ENCODE data around the gene BANP. TPM values are rescaled to one million over a fixed set of nuclear protein-coding genes. Genes with fewer than 3 reads are reported as not detected.
"Not testable (repeated sequence)": the region's sequence is repeated elsewhere in the genome, so short reads cannot be mapped to it uniquely, and the experiment has no call there.

The BANP gene, protein sequence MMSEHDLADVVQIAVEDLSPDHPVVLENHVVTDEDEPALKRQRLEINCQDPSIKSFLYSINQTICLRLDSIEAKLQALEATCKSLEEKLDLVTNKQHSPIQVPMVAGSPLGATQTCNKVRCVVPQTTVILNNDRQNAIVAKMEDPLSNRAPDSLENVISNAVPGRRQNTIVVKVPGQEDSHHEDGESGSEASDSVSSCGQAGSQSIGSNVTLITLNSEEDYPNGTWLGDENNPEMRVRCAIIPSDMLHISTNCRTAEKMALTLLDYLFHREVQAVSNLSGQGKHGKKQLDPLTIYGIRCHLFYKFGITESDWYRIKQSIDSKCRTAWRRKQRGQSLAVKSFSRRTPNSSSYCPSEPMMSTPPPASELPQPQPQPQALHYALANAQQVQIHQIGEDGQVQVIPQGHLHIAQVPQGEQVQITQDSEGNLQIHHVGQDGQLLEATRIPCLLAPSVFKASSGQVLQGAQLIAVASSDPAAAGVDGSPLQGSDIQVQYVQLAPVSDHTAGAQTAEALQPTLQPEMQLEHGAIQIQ
- total RNA-seq, result 10 to 100 TPM; 13.9 to 16.7 TPM
- long read RNA-seq, partial matches to known transcripts, result 0 of 15 reads
- long read RNA-seq, other reads (novel, unspliced or antisense), result 11 of 15 reads

DNA sequence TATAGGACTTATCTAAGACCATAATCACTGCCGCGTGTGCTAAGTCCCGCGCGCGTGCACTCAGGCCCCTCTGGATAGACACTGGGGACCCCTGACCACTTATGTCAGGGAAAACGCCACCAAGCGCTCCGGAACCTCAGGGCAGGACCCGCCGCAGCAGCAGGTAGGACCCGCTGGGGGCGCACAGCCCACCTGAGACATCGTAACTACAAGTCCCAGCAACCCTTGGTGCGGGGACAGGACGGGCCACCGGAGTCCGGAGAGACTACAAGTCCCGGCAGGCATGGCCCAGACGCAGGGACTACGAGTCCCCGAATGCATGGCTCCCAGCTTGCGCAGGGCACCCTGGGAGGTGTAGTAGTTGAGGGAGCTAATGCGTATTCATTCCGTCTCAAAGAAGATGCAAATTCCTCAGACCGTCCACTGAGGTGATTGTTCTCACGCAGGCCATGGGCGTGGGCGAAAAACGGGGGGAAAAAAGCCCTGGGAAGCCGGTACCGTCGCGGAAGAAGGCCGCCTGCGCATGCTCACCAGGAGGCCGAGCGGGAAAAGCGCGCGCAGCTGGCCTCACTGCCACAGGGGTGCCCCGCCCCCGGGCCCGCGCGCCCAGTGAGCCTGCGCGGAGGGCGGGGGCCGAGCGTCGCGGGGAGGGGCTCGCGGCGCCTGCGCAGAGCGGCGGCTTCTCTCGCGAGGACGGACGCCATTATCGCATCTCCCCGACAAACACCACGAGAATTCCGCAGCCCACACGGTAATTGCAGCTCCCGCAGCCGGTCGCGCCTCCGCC lies at the start of gene BANP:
Gene BANP (plus strand): TSS at position 670 of the 787 bp plus-strand sequence. CDS start 23,682 bp downstream, outside the sequence.
- DNase-seq, result peak; percentile 99
- intact Hi-C loops (cut with DNase I), result no loop called here
- ATAC-seq, result peak; percentile 96 to 97

DNA sequence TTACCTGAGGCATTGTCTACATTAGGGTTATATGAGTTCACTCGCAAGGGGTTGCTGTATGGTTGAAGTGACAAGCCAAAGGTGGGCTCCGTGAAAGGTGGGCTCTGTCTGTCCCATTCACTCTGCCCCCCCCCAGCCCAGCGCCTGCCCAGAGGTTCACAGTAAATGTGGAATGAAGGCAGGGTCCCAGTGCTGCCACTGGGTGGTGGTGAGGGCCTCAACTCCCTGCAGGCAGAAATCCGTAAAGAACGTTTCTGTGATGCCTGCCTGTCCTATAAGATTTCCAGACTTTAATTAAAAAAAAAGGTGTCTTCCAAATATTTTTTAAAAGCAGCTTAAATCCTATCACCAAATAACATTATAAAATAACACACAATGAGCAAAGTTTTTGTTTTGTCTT lies 46.3 kb upstream of the BANP start:
- DNase-seq, ATAC-seq: not testable (repeated sequence)
- intact Hi-C loops (cut with DNase I), result loop anchor here in 1 of 2 donors (10.0 kb wide), 1 partner anchor 130 kb away; no protein-coding TSS in a partner anchor

DNA sequence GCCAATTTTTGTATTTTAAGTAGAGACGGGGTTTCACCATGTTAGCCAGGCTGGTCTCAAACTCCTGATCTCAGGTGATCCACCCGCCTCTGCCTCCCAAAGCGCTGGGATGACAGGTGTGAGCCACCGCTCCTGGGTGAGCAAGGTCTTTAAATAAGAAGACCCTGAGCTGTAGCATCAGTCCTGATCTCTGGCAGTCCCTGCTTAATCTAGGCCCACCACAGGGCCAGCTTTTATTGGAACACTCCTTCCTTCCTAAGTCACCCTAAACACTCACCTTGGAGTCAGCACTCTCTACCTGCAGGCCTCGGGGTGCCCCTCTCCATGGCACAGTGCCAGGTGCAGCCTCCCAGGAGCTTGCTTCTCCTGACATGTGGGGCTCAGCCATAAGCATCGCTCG lies 45.7 kb upstream of the BANP start:
- DNase-seq, ATAC-seq: not testable (repeated sequence)
- intact Hi-C loops (cut with DNase I), result loop anchor here in 1 of 2 donors (10.0 kb wide), 1 partner anchor 131 kb away; no protein-coding TSS in a partner anchor

DNA sequence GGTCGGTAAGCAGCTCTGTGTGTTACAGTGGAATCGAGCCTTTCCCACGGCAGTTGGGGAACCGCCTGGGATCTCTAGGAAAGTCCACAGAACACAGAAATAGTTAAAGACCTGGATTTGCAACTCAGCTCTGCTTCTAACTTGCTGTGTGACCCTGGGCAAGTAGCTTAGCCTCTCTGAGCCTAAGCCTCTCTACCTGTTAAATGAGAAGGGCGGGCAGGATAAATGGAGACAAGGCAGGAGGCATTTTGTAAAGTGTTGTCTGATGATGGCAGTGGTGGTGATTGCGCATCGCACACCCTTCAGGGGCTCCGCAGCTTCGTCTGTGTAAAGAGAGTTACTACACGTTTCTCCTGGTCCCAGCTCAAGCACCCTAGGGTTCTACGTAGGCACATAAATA lies 43.1 kb upstream of the BANP start:
- ATAC-seq, DNase-seq: not testable (repeated sequence)
- intact Hi-C loops (cut with DNase I), result loop anchor here in 1 of 2 donors (10.0 kb wide), 1 partner anchor 133 kb away; no protein-coding TSS in a partner anchor

DNA sequence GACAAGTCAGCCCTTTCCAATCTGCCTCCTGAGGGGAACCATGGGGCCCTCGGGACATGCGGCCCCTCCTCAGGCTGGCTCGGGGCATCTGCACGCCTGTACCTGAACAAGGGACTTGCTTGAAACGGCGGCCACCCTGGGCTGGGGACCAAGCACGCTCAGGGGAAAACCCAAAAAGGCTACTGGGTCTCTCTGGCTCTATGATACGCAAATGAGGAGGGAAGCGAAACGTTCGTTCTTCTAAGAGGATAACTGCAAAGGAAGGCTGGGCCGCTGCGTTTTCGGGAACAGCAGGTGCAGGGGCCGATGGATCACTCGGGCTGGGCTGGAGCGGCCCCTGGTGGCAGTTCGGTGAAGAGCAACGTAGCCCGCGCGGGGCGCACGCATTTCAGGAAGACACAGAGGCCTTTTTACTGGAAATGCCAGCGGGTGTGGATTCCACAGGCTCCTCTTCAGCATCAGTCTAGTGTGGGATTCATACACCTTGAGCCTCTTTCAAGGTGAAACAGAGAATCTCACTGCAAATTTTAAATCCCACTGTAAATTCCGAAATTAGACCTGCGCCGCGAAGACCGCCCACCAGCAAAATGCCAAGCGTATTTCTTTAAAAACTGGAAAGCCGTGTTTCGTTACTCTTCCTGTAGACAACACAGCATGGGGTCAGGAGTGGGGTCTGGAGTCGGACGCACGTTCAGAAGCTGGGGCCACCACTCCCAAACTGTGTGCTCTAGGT lies 41.9 kb upstream of the BANP start:
- intact Hi-C loops (cut with DNase I), result loop anchor here in 1 of 2 donors (10.0 kb wide), 1 partner anchor 135 kb away; no protein-coding TSS in a partner anchor
- peak; percentile 72 for DNase-seq
- peak; percentile 36 to 56 for ATAC-seq

DNA sequence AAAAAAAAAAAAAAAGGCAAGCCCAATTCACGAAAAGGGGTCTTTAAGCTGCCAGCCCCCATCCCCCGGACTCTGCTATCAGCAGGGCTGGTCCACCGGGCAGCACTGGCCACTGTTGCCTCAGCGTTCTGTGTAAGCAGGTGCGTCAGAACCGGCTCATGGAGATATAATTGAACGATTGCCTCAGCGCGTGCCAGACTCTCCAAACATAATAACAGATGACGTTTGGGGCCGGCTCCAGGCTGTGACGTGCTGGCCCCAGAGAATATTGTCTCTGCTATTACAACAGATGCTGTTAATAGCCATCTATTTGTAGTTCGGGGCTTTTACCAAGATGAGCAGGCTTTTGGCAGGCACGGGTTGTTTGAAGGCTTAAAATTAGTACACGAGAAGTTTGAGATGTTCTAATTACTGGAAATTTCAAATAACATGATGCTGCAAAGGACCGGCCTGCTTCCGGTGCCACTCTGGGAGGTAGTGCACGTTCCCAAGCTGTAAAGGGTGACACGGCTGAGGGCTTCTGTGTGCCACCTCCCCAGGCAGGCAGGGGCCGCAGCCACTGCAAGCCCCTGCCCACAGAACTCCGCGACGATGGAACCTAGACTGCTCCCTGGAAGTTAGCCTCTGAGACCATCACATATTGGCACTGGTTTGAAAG lies 40.0 kb upstream of the BANP start:
- intact Hi-C loops (cut with DNase I), result not testable (repeated sequence)
- DNase-seq (peak; percentile 85), ATAC-seq (peak; percentile 88 to 89)

DNA sequence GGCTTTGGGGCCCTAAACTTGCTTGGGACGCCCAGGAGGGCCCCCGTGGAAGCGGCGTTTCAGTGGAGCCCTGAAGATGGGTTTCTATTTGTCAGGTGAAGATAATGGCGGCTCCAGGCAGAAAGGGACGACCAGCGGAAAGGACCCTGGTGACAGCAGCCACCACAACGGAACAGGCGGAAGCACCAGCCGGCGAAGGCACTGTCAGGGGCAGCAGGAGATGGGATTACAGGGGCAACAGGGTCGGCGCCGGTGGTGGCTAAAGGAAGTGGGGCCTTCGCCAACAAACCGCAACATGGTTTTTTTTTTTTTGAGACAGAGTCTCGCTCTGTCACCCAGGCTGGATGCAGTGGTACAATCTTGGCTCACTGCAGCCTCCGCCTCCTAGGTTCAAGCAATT lies 38.5 kb upstream of the BANP start:
- intact Hi-C loops (cut with DNase I); ATAC-seq; DNase-seq: not testable (repeated sequence)

DNA sequence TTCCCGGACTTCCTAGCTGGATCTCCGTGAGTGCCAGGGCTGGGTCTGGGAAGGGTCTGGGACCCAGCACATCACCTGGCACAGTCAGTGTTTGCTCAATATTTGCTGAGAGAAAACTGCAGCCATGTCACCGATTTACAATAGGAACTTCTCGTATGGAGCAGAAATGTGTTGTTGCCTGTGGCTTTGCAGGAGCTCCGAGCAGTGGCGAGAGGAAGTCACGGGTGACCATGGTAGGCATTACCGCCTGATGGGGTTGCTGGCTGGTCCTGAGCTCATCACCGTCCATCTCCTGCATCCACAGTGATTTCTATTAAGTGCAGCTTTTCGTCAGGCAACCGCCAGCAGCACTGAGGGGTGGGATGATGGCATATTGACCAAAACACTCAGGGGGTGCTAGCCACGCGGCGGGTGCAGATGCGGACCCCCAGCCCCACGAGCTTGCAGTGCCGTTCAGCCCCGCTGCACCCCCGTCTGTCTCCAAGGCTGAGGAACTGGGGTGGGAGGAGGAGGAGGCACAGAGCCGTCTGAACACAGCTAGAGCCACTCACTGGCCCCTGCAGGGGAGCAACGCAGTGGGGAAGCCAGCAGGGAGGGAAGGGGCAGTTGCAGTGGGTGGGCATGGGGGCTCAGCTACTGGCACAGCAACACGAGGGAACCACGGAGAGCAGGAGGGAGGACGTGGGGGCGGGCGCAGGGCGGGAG lies 37.1 kb upstream of the BANP start:
- DNase-seq; intact Hi-C loops (cut with DNase I); ATAC-seq: not testable (repeated sequence)

DNA sequence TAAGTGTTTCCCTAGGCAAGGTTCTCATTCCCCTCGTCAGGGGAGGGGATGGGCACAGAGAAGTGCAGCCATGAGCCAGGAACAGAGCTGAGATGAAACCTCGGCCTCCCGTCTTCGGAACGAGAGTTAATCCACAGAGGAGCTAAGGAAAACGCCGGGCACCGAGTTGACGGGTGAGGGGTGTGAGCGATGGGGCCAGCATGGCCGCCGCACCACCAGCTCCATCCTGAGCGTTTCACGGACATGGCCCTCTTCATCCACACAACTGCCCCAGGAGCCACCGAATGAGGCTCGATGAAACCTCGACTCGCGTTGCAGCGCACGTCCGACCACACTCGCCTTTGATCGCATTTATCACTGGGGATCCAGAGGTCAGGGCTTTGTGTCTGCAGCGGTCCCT lies 36.4 kb upstream of the BANP start:
- intact Hi-C loops (cut with DNase I), result no loop called here
- DNase-seq (no peak), ATAC-seq (no peak)

DNA sequence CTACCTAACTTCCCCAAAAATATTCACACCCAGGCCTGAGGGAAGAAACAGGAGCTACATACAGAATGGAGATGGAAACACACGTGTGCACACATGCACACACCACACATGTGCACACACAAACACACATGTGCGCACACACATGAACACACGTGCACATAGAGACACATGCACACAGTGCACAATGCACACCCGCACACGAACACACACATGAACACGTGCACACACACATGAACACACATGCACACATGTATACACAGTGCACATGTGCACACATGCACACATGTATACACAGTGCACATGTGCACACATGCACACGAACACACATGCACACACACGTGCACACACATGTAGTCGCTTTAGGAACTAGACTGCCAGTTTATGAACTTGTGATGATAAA lies 33.7 kb upstream of the BANP start:
- intact Hi-C loops (cut with DNase I), result no loop called here
- no peak for ATAC-seq
- no peak for DNase-seq

DNA sequence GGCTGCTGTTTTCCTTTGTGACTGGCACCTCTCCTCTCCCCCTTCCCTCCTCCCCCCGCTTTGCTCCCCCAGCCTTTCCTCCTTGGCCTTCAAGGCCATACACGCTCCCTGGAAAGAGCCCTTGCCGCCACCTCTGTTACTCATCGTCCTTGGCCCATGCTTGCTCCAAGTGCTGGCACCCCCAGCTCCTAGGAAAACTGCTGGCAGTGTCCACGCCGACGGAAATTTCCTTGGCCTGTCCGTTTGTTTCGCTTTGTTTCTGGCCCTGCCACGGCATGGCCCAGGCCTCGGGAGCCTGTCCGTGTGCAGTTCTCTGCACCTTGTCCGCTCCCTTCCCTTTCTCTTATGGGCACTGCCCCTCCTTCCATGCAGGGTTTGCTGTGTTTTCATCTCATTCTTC lies 32.9 kb upstream of the BANP start:
- intact Hi-C loops (cut with DNase I), result no loop called here
- DNase-seq (peak; percentile 53), ATAC-seq (peak; percentile 21 to 64)

DNA sequence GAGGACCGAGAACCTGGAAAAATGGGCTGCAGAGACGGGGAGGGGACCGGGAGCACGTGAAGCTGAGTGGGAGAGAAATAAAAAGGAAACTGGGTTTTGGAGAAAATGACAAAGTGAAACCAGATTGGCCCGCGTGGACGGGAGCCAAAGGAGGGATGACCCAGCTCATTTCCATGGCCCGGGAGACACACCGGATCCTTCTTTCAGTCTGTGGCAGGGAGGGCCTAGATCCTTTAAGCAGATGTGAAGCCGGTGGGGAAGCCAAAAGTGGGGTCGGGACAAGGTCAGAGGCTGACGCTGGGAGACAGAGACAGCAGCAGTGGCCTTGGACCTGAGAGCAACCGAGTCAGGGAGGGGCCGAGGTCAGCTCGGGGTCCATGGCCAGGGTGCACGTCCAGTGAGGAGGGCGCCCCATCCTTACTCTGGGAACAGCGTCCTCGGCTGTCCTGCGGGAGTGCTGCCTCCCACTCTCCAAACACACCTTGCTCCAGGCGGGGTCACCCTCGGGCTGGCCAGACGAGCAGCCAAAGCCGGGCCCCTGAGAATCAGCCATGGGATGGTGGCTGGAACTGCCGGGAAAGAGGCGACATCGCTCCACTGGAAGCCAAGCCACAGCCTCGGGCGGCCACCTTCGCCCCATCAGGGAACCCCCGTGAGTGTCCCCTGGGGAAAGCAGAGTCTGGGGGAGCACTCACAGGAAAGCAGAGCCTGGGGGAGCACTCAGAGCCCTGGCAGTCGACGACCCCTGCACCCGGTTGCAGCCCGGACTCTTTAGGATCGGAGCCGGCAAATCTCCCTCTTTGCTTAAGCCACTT lies 32.2 kb upstream of the BANP start:
- peak; percentile 46 for DNase-seq
- intact Hi-C loops (cut with DNase I), result no loop called here
- ATAC-seq, result peak; percentile 33 to 50

DNA sequence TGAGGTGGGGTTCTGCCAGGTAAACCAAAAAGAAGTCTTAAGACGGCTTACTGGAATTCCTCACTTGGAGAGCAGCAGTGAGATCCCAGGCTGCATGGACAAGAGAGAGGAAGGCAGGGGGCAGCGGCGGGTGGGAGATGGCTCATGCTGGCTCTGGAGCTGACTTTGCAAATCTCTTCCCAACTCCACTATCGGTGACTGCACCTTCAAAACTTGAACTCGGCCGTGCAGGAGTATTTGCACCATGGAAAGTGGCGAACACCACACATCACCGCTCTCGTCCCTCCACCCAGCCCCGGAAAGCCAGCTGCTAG lies 31.6 kb upstream of the BANP start:
- intact Hi-C loops (cut with DNase I), result no loop called here
- ATAC-seq, result no peak

DNA sequence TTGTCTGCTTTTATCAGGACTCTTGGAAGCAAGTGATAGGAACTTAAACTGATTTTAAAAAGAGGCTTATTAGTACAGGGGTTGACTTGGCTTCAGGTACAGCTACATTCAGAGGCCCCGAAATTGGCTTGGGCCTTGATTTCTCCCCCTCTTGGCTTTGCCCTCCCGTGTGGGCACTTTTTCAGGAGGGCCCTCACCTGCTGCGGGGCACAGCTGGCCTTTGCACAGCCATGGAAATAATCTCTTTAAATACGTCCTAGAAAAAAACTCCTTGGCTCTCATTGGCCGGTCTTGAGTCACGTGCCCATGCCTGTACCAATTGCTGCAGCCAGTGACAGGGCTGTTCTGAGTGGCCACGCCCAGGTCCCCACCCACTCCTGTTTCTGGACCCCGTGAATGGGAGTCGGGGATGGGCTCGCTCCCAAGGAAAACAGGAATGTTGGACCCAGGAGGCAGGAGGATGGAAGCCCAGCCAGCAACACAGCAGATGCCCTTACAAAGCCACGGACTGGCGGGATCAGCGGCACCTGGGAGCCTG lies 29.9 kb upstream of the BANP start:
- DNase-seq (no peak), ATAC-seq (no peak)
- intact Hi-C loops (cut with DNase I), result no loop called here

More for the DNA sequence above, 31.6 kb upstream of the BANP start:
- DNase-seq, result no peak

DNA sequence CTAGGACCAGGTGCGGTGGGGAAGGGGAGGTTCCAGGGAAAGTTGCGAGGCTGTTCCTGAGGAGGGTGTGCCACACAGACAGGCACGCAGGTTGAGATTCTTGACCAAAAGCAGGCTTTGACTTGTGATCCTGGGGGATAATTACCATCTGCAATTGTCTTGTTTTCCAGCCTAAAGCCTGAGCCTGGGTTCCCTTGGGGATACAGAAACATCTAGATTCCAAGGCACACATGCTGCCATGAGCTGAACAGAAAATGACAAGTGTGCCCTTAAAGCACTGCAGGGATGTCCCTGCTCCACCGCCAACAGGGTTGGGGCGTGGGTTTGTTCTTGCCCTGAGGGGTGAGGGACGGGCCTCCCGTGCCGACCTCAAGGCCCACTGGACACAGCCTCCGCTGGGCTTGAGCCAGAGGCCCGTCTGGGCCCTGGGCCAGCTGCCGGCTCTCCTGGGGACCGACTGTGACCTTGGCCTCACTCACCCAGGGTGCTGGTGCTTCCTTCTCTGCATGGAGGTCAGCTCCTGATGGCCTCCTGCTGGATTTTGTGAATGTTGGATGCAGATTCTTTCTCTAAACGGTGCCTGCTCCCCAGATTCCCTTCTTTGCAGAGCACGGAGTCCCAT lies 28.9 kb upstream of the BANP start:
- DNase-seq (no peak), ATAC-seq (peak; percentile 32 to 62)
- intact Hi-C loops (cut with DNase I), result no loop called here

Measured in left cardiac atrium (tissue), 4 donors.